ENCODE data around the gene TNFRSF6B. TPM values are rescaled to one million over a fixed set of nuclear protein-coding genes. Genes with fewer than 3 reads are reported as not detected.

The TNFRSF6B gene
- polyA plus RNA-seq, 6 donors from 2014 or later: not detected

GRCh38 chr20:63739130-63740069 is 42.9 kb downstream of the TNFRSF6B start, which contains the start of gene SLC2A4RG:
TSS of gene SLC2A4RG (plus strand) at chr20:63739776. CDS start at chr20:63739913, 137 bp downstream.
- H3K27me3 Mint-ChIP-seq: no peaks in the 10 kb centered on the region
- no peaks in the 10 kb centered on the region for H3K9me3 Mint-ChIP-seq
- H3K4me1 Mint-ChIP-seq: peaks cover 8 to 29% (median 14%) of the 10 kb centered on the region in 3 donors
- H3K36me3 Mint-ChIP-seq: no peaks in the 10 kb centered on the region
- ATAC-seq (ENCODE audit: low read depth in 2 of 2): peak; percentile 31 to 43
- H3K4me3 Mint-ChIP-seq: peak within 1 kb of the TSS; percentile 15 to 86 (median 57)
- no peak within 1 kb of the TSS for H3K27ac Mint-ChIP-seq
- peak; percentile 57 for DNase-seq

- ATAC-seq (ENCODE audit: low read depth in 2 of 2): peak; percentile 3 to 4
- H3K4me1 Mint-ChIP-seq: peaks cover 8 to 29% (median 14%) of the 10 kb centered on the region in 3 donors
- H3K9me3 Mint-ChIP-seq: no peaks in the 10 kb centered on the region
- H3K4me3 Mint-ChIP-seq: peak overlapping the region in 7 of 8 donors; percentile 34 to 83 (median 58)
- H3K36me3 Mint-ChIP-seq: no peaks in the 10 kb centered on the region
- no peaks in the 10 kb centered on the region for H3K27me3 Mint-ChIP-seq
- DNase-seq: peak; percentile 29
- H3K27ac Mint-ChIP-seq: no peak overlapping the region
Observed at GRCh38 chr20:63740070-63740626, 43.7 kb downstream of the TNFRSF6B start.

DNA sequence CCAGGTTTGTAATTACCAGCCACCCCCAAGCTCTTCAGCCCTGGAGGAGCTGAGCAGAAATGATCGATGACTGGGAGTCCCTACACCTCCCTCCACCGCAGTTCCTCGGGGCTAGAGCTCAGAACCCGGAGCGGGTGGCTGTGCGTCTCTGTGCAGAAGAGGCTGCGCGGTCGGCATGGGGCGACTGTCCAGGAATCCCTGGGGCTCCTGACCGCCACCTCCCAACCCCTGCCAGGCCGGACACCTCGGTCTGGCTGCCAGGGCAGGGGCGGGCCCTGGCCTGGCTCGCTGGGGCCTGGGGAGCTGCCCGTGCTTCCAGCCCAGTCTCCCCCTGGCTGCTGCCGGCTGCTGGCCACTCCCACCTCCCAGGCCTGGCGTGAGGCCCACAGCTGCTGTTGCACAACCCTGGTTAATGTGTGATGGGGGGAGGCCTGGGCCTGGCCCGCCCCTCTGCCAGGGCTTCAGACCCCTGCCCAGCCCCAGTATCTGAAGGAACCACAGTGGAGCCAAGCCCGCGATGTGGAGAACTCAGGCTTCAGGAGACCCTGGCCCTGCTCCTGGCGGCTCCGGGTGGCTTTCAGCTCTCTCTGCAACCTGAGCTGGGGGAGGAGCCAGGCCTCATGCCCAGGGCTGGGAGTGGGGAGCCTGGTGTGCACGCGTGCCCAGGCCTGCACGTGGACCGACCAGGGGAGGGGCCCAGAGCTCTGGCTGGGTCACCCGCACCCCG is 44.3 kb downstream of the TNFRSF6B start:
- ATAC-seq (ENCODE audit: low read depth in 2 of 2) (no peak), DNase-seq (peak; percentile 18)
- peaks cover 8 to 22% (median 14%) of the 10 kb centered on the region in 3 donors for H3K4me1 Mint-ChIP-seq
- no peaks in the 10 kb centered on the region for H3K27me3 Mint-ChIP-seq
- H3K4me3 Mint-ChIP-seq: peak overlapping the region in 7 of 8 donors; percentile 39 to 83 (median 58)
- no peaks in the 10 kb centered on the region for H3K36me3 Mint-ChIP-seq
- no peak overlapping the region for H3K27ac Mint-ChIP-seq
- no peaks in the 10 kb centered on the region for H3K9me3 Mint-ChIP-seq

DNA sequence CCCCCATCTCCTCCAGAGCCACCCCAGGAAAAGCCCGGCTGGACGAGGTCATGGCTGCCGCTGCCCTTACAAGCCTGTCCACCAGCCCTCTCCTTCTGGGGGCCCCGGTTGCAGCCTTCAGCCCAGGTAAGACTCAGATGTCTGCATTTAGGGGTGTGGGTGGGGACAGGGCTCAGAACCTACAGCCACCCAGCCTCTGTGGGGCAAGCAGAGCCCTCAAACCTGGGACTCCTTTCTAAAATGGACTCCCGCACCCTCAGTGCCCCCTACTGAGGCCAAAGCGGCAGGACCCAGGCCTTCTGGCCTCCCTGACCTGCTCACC is 44.9 kb downstream of the TNFRSF6B start:
- DNase-seq (no peak), ATAC-seq (ENCODE audit: low read depth in 2 of 2) (no peak)
- Mint-ChIP-seq H3K4me1 (peaks cover 3 to 17% (median 9%) of the 10 kb centered on the region in 3 donors), H3K36me3 (no peaks in the 10 kb centered on the region), H3K4me3 (peak overlapping the region in 4 of 8 donors; percentile 28 to 74 (median 62)), H3K27me3 (no peaks in the 10 kb centered on the region), H3K27ac (peak overlapping the region in 1 of 6 donors; percentile 56), H3K9me3 (no peaks in the 10 kb centered on the region)

GRCh38 chr20:63741676-63742380 is 45.4 kb downstream of the TNFRSF6B start:
- DNase-seq: no peak
- H3K27ac Mint-ChIP-seq: no peak overlapping the region
- H3K4me3 Mint-ChIP-seq: peak overlapping the region in 3 of 8 donors; percentile 41 to 67 (median 58)
- H3K36me3 Mint-ChIP-seq: no peaks in the 10 kb centered on the region
- H3K27me3 Mint-ChIP-seq: no peaks in the 10 kb centered on the region
- ATAC-seq (ENCODE audit: low read depth in 2 of 2): no peak
- peaks cover 0 to 12% (median 4%) of the 10 kb centered on the region in 3 donors for H3K4me1 Mint-ChIP-seq
- no peaks in the 10 kb centered on the region for H3K9me3 Mint-ChIP-seq

- no peak for ATAC-seq (ENCODE audit: low read depth in 2 of 2)
- no peak overlapping the region for H3K27ac Mint-ChIP-seq
- no peaks in the 10 kb centered on the region for H3K36me3 Mint-ChIP-seq
- H3K27me3 Mint-ChIP-seq: no peaks in the 10 kb centered on the region
- H3K4me3 Mint-ChIP-seq: no peak overlapping the region
- no peak for DNase-seq
- peaks cover 0 to 7% (median 0%) of the 10 kb centered on the region in 3 donors for H3K4me1 Mint-ChIP-seq
- no peaks in the 10 kb centered on the region for H3K9me3 Mint-ChIP-seq
Observed at GRCh38 chr20:63742381-63743024, 46.1 kb downstream of the TNFRSF6B start.

DNA sequence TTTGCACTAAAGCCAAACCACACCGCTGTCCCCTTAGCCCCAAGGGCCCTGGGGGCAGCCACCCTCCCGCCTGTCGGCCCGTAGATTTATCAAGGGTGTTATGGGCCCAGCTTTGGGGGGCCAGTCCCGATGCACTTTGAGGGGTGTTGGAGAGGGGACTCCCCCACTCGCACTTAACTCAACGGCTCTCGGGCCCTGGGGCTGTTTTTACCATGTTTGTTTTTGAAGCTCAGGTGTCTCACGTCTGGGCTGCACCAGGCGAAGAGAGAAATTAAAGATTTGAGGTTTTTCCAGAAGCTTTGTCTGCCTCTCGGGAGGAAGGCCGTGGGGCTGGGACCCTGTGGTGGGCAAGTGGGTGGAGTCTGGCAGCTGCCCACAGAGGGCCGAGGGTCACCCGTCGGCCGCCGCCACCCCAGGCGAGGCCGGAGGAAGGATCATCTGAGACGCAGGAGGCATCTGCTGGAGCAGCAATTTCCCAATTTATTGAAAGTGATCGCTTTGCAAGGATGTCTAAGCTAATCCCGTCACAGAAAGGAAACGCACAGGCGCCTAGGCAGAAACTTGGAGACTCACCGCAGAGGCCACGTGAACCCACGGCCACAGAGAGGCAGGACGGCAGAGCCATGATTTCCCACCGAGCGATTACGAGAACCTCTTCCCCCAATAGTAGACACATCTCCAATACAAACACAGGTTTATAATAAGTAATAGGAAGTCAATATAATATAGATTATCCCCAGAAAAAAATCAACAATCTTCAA is 46.9 kb downstream of the TNFRSF6B start:
- peaks cover 0 to 4% (median 0%) of the 10 kb centered on the region in 3 donors for H3K4me1 Mint-ChIP-seq
- ATAC-seq (ENCODE audit: low read depth in 2 of 2) (no peak), DNase-seq (no peak)
- no peaks in the 10 kb centered on the region for H3K27me3 Mint-ChIP-seq
- H3K4me3 Mint-ChIP-seq: peak overlapping the region in 3 of 8 donors; percentile 29 to 74 (median 31)
- H3K9me3 Mint-ChIP-seq: no peaks in the 10 kb centered on the region
- H3K36me3 Mint-ChIP-seq: no peaks in the 10 kb centered on the region
- no peak overlapping the region for H3K27ac Mint-ChIP-seq

DNA sequence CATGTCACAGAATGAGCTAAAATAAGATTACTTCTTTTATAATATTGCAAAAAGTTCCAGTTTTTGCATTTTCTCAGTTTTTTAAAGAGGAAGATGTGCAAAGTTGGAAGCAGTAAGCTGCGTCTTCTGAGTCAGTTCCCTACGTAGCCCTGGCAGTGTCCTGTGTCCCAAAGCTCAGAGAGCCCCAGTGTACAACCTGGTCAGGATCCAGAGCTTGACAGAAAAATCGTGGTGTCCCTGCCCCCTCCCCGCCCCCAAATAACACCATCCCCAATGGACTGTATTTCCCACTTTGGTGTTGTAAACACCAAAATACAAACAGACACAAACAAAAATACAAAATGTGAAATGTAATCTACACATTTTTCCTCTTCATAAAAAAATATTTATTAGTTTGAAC is 47.7 kb downstream of the TNFRSF6B start:
- H3K9me3 Mint-ChIP-seq: no peaks in the 10 kb centered on the region
- H3K4me3 Mint-ChIP-seq: no peak overlapping the region
- no peak for DNase-seq
- H3K27me3 Mint-ChIP-seq: no peaks in the 10 kb centered on the region
- H3K27ac Mint-ChIP-seq: no peak overlapping the region
- no peak for ATAC-seq (ENCODE audit: low read depth in 2 of 2)
- no peaks in the 10 kb centered on the region for H3K4me1 Mint-ChIP-seq
- no peaks in the 10 kb centered on the region for H3K36me3 Mint-ChIP-seq

- ATAC-seq (ENCODE audit: low read depth in 2 of 2) (no peak), DNase-seq (no peak)
- H3K27me3 Mint-ChIP-seq: no peaks in the 10 kb centered on the region
- no peak overlapping the region for H3K27ac Mint-ChIP-seq
- H3K36me3 Mint-ChIP-seq: no peaks in the 10 kb centered on the region
- no peaks in the 10 kb centered on the region for H3K9me3 Mint-ChIP-seq
- no peak overlapping the region for H3K4me3 Mint-ChIP-seq
- no peaks in the 10 kb centered on the region for H3K4me1 Mint-ChIP-seq
Observed at GRCh38 chr20:63744574-63745423, 48.3 kb downstream of the TNFRSF6B start.

DNA sequence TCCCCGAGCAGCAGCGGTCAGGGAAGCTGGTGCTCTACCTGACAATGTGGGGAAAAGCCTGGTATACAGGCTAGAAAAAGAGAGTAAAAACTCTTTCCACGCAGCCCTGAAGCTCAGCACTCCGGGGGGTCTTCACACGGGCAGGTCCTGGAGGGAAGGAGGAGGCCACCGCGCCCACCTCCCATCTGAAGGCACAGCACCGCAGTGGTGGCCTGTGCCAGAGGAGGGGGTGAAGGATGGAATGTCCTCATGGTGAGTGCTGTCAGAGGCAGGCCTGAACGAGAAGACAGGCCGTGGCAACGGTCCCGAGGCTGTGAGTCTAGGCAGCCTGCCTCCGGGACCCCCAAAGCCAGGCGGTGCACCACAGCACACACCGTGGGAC is 49.0 kb downstream of the TNFRSF6B start:
- ATAC-seq (ENCODE audit: low read depth in 2 of 2) (no peak), DNase-seq (no peak)
- no peak overlapping the region for H3K4me3 Mint-ChIP-seq
- no peaks in the 10 kb centered on the region for H3K4me1 Mint-ChIP-seq
- H3K36me3 Mint-ChIP-seq: no peaks in the 10 kb centered on the region
- no peaks in the 10 kb centered on the region for H3K27me3 Mint-ChIP-seq
- peak overlapping the region in 1 of 6 donors; percentile 59 for H3K27ac Mint-ChIP-seq
- no peaks in the 10 kb centered on the region for H3K9me3 Mint-ChIP-seq

- no peak overlapping the region for H3K4me3 Mint-ChIP-seq
- peak overlapping the region in 1 of 6 donors; percentile 59 for H3K27ac Mint-ChIP-seq
Observed at GRCh38 chr20:63745961-63746731, 49.7 kb downstream of the TNFRSF6B start.

More at GRCh38 chr20:63745961-63746731, 49.7 kb downstream of the TNFRSF6B start:
- ATAC-seq (ENCODE audit: low read depth in 2 of 2) (no peak), DNase-seq (no peak)
- Mint-ChIP-seq H3K27me3 (no peaks in the 10 kb centered on the region), H3K36me3 (no peaks in the 10 kb centered on the region), H3K9me3 (no peaks in the 10 kb centered on the region), H3K4me1 (no peaks in the 10 kb centered on the region)

All from naive B cell (primary cell).